Measurements from ENCODE around the gene LACC1.

- TF ChIP-seq, protein P1, sequence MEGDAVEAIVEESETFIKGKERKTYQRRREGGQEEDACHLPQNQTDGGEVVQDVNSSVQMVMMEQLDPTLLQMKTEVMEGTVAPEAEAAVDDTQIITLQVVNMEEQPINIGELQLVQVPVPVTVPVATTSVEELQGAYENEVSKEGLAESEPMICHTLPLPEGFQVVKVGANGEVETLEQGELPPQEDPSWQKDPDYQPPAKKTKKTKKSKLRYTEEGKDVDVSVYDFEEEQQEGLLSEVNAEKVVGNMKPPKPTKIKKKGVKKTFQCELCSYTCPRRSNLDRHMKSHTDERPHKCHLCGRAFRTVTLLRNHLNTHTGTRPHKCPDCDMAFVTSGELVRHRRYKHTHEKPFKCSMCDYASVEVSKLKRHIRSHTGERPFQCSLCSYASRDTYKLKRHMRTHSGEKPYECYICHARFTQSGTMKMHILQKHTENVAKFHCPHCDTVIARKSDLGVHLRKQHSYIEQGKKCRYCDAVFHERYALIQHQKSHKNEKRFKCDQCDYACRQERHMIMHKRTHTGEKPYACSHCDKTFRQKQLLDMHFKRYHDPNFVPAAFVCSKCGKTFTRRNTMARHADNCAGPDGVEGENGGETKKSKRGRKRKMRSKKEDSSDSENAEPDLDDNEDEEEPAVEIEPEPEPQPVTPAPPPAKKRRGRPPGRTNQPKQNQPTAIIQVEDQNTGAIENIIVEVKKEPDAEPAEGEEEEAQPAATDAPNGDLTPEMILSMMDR (IDR thresholded peaks at IDR 0.05; ENCODE audit: insufficient read depth, low read length, poor library complexity, severe bottlenecking) = peak; percentile 10
- no peak for TF ChIP-seq EZH2phosphoT487 (conservative IDR thresholded peaks at IDR 0.05; ENCODE audit: low read length)
Measured at GRCh38 chr13:43894438-43894837, 14.7 kb downstream of the LACC1 start.
